HepG2 (cell line): ENCODE data around the gene ASIC3. TPM values are rescaled to one million over a fixed set of nuclear protein-coding genes. Genes with fewer than 3 reads are reported as not detected.

Experiments
- ATM ChIP-seq: fragments of 450-650 bp; IDR thresholded peaks from 2 replicates; pipeline ENCODE4 v1.7.1; 2017; ENCODE audit warnings: mild to moderate bottlenecking, borderline replicate concordance
- CSRNP2 ChIP-seq: sonication (generic); formaldehyde crosslinking; conservative IDR thresholded peaks from 2 replicates; pipeline ENCODE4 v1.8.0; 2022; ENCODE audit warnings: low read depth, missing genetic modification reagents
- ETS1 ChIP-seq: sonication (generic); formaldehyde crosslinking; IDR thresholded peaks from 2 replicates; pipeline ENCODE4 v1.4.0; 2020; ENCODE audit warnings: missing genetic modification reagents
- FOXA1 ChIP-seq, 2 experiments: fragments of 450-650 bp in 1 of 2; sonication (generic) in 1 of 2; formaldehyde crosslinking in 1 of 2; IDR thresholded peaks; 2 replicates each; pipeline versions ENCODE4 v1.4.0 to v1.6.1; 2016 to 2020; ENCODE audit warnings: missing genetic modification reagents in 1 of 2
- GATAD1 ChIP-seq: IDR thresholded peaks from 2 replicates; pipeline ENCODE4 v1.6.1; 2016; ENCODE audit warnings: missing genetic modification reagents, missing compliant biosample characterization
- HOMEZ ChIP-seq: IDR thresholded peaks from 2 replicates; pipeline ENCODE4 v1.6.1; 2016; ENCODE audit warnings: low read depth
- MAX ChIP-seq: IDR thresholded peaks from 2 replicates; pipeline ENCODE4 v1.6.1; 2012; ENCODE audit warnings: inconsistent platforms
- NBN ChIP-seq: fragments of 450-650 bp; conservative IDR thresholded peaks from 2 replicates; pipeline ENCODE4 v1.6.1; 2017
- PHB2 ChIP-seq: fragments of 450-650 bp; IDR thresholded peaks from 2 replicates; pipeline ENCODE4 v1.6.1; 2018; ENCODE audit not compliant: partially characterized antibody
- RARG ChIP-seq: sonication (generic); formaldehyde crosslinking; IDR thresholded peaks from 2 replicates; pipeline ENCODE4 v1.4.0; 2020; ENCODE audit warnings: low read depth, mild to moderate bottlenecking, missing genetic modification reagents
- YEATS4 ChIP-seq: sonication (generic); formaldehyde crosslinking; IDR thresholded peaks from 2 replicates; pipeline ENCODE4 v1.4.0; 2020; ENCODE audit warnings: missing genetic modification reagents, borderline replicate concordance
- ZC3H4 ChIP-seq: sonication (generic); formaldehyde crosslinking; IDR thresholded peaks from 2 replicates; pipeline ENCODE4 v1.4.0; 2020; ENCODE audit warnings: missing genetic modification reagents, borderline replicate concordance
- ZNF230 ChIP-seq: sonication (generic); formaldehyde crosslinking; IDR thresholded peaks from 2 replicates; pipeline ENCODE4 v1.4.0; 2020; ENCODE audit warnings: mild to moderate bottlenecking, missing genetic modification reagents
- ZNF407 ChIP-seq: sonication (generic); formaldehyde crosslinking; IDR thresholded peaks from one replicate; pipeline ENCODE4 v1.5.1; 2020; ENCODE audit warnings: mild to moderate bottlenecking, missing genetic modification reagents; ENCODE audit errors: not compliant biosample characterization
- ZNF564 ChIP-seq: sonication (generic); formaldehyde crosslinking; IDR thresholded peaks from 2 replicates; pipeline ENCODE4 v1.8.1; 2023; ENCODE audit warnings: mild to moderate bottlenecking, missing genetic modification reagents
- ZNF616 ChIP-seq: sonication (generic); formaldehyde crosslinking; IDR thresholded peaks from 2 replicates; pipeline ENCODE4 v1.5.0; 2020; ENCODE audit warnings: low read depth, mild to moderate bottlenecking, missing genetic modification reagents
- ZNF883 ChIP-seq: sonication (generic); formaldehyde crosslinking; IDR thresholded peaks from 2 replicates; pipeline ENCODE4 v1.5.1; 2020; ENCODE audit warnings: mild to moderate bottlenecking, missing genetic modification reagents; ENCODE audit errors: not compliant biosample characterization
- polyA plus RNA-seq, 8 experiments: library from polyadenylated mRNA; depleted of rRNA in 3 of 8; stranded (reverse) in 7 of 8; unstranded in 1 of 8; fragments of >200 nt; fragmentation: Illumina TruSeq in 4 of 8; extraction: Trizol in 4 of 8; gene quantifications; 2 replicates each; pipeline versions ENCODE4 v1.2.1 to v1.2.3, GENCODE V29; 2011 to 2016; ENCODE audit warnings: low read depth in 4 of 8, missing spikeins in 1 of 8, mixed read lengths in 1 of 8; ENCODE audit not compliant: insufficient read depth in 1 of 8
- total RNA-seq, 5 experiments: library from RNA; depleted of rRNA; stranded (reverse); fragments of >200 nt; fragmentation: Illumina TruSeq; extraction: Trizol; gene quantifications; 2 replicates each; pipeline ENCODE4 v1.2.3, GENCODE V29; 2016; ENCODE audit warnings: low read depth in 1 of 5

ASIC3 gene
- total and polyA plus RNA-seq, 2 of the 13 experiments (the other 11 are each of a cell fraction or from before 2014, with no cell fraction given): 0.51 TPM; not detected in 1

GRCh38 chr7:151008511-151009323, 39.6 kb upstream of the ASIC3 start (continued):
- TF ChIP-seq PHB2: no peak
- no peak for TF ChIP-seq HOMEZ (CRISPR knock-in tag)
- TF ChIP-seq GATAD1 (CRISPR knock-in tag): peak; percentile 78
- no peak for TF ChIP-seq ZNF616 (CRISPR knock-in tag)
- TF ChIP-seq ZNF407 (CRISPR knock-in tag): no peak
- TF ChIP-seq YEATS4 (CRISPR knock-in tag): no peak
- no peak for TF ChIP-seq ATM
- TF ChIP-seq ETS1: no peak
- no peak for TF ChIP-seq ZC3H4 (CRISPR knock-in tag)
- no peak for TF ChIP-seq ZNF564 (CRISPR knock-in tag)
- TF ChIP-seq CSRNP2 (CRISPR knock-in tag): no peak
- TF ChIP-seq ZNF230: no peak
- peak; percentile 58 for TF ChIP-seq MAX
- no peak for TF ChIP-seq FOXA1 (IDR thresholded peaks at IDR 0.05)
- no peak for TF ChIP-seq FOXA1 (CRISPR knock-in tag; IDR thresholded peaks at IDR 0.05)
- no peak for TF ChIP-seq NBN
- no peak for TF ChIP-seq RARG
- no peak for TF ChIP-seq ZNF883 (CRISPR knock-in tag)
